Esophagus muscularis mucosa (tissue), 4 donors: Measurements from ENCODE around the gene JAKMIP1. TPM values are rescaled to one million over a fixed set of nuclear protein-coding genes. Genes with fewer than 3 reads are reported as not detected.

Source experiments
- DNase-seq: peaks from one replicate; pipeline ENCODE4 v3.0.0-alpha.2; 2017; ENCODE audit errors: extremely low spot score
- H3K27ac ChIP-seq, 4 donors: fragments of 200-600 bp; sonication (generic); replicated peaks in 1 of 4; 1 replicate in 3 of 4; 2 replicates in 1 of 4; pipeline ENCODE4 v1.5.1; 2016 to 2019; ENCODE audit warnings: mild to moderate bottlenecking in 1 of 4
- H3K27me3 ChIP-seq, 4 donors: fragments of 200-600 bp; sonication (generic); one replicate each; pipeline versions ENCODE4 v1.5.1 to v1.6.0; 2016 to 2019
- H3K36me3 ChIP-seq, 4 donors: fragments of 200-600 bp; sonication (generic); one replicate each; pipeline ENCODE4 v1.5.1; 2016 to 2019
- H3K4me1 ChIP-seq, 4 donors: fragments of 200-600 bp; sonication (generic); one replicate each; pipeline ENCODE4 v1.5.1; 2016 to 2019
- H3K4me3 ChIP-seq, 4 donors: fragments of 200-600 bp; sonication (generic); 1 replicate in 2 of 4; 2 replicates in 2 of 4; pipeline ENCODE4 v1.5.1; 2016 to 2019; ENCODE audit warnings: mild to moderate bottlenecking in 4 of 4, moderate library complexity in 1 of 4
- H3K9me3 ChIP-seq, 4 donors: fragments of 200-600 bp; sonication (generic); 1 replicate in 3 of 4; 2 replicates in 1 of 4; pipeline ENCODE4 v1.5.1; 2016 to 2019
- EP300 ChIP-seq: sonication (generic); formaldehyde crosslinking; IDR thresholded peaks from one replicate; pipeline ENCODE4 v1.6.1; 2017; ENCODE audit warnings: antibody characterized with exemption
- POLR2A ChIP-seq: fragments of 450-650 bp; IDR thresholded peaks from one replicate; pipeline ENCODE4 v1.6.1; 2017; ENCODE audit warnings: antibody characterized with exemption, moderate library complexity, mild to moderate bottlenecking, low read depth
- POLR2AphosphoS5 ChIP-seq, 2 donors: sonication (generic); formaldehyde crosslinking; IDR thresholded peaks; one replicate each; pipeline ENCODE4 v1.6.1; 2017; ENCODE audit warnings: antibody characterized with exemption in 2 of 2
- WGBS: methylation state at CpG from one replicate; pipeline ENCODE4 v1.1.5; 2018; 5-methylcytosine and 5-hydroxymethylcytosine counted together
- intact Hi-C: fragments of 100-400 bp; cut with DNase I; formaldehyde crosslinking; loops from one replicate; pipeline ENCODE4 v1.15.1; 2023
- total RNA-seq, 4 donors: library from RNA; depleted of rRNA; stranded (reverse); fragments of >200 nt; gene quantifications; one replicate each; pipeline versions ENCODE4 v1.1.0 to v1.2.1, GENCODE V29; 2016
- TF ChIP-seq, protein P1 (sequence below), 3 experiments: fragments of 200-600 bp in 2 of 3; fragments of 450-650 bp in 1 of 3; sonication (generic) in 2 of 3; IDR thresholded peaks; one replicate each; pipeline ENCODE4 v1.5.1; 2017 to 2019; ENCODE audit warnings: antibody characterized with exemption in 3 of 3, mild to moderate bottlenecking in 2 of 3, moderate library complexity in 1 of 3

The JAKMIP1 gene
- total RNA-seq, 4 donors from 2014 or later, result 0.57 to 2.8 (median 0.91) TPM

DNA sequence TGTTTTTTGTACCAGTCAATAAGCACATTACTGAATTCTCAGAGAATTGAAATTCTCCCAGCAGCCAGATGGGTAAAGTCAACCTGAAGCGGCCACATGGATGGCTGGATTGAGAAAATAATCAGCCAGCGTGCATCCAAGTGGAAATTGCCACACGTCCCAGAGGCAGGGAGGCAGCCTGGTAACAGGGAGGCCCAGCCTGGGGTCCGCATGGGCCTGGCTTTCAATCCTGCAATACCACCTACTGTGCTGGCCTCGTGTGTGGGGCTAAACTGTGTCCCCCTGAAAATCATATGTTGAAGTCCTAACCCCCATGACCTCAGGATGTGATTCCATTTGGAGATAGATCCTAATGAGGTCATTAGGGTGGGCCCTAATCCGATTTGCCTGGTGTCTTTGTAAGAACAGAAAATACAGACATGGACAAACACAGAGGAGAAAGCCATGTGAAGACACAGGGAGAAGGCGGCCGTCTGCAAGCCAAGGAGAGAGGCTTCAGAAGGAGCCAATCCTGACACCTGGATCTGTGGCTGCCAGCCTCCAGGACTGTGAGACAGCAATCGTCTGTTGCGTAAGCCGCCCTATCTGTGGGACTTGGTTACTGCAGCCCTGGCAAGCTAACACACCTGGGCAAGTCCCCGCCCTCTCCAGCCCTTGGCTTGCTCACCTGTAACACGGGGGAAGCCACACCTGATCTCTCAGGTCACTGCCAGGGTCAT is 90.3 kb downstream of the JAKMIP1 start:
- WGBS, result 71% methylated on average over 12 of the region's 13 CpGs

DNA sequence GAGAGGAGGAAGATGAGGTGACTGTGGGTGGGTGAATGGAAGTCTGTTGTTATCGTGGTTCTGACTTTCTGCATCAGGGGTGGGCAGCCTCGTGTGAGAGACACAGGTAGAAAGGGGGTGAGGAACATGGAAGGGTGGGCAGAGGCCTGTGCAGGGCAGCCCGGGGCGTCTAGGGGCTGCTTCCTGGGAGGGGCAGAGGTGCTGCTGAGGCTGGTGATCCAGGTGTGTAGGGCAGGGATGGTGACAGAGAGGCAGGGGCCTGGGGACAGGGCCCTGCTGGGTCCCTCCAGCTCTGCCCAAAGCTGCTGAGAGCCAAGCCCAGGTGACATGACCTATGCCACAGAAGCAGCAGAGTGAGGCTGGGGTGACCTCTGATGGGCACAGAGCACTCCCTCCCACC is 92.5 kb downstream of the JAKMIP1 start:
- Histone ChIP-seq H3K27ac (no peak overlapping the region), H3K27me3 (peaks cover 0 to 51% (median 4%) of the 10 kb centered on the region in 4 donors), H3K4me1 (no peaks in the 10 kb centered on the region), H3K9me3 (no peaks in the 10 kb centered on the region), H3K4me3 (no peak overlapping the region), H3K36me3 (no peaks in the 10 kb centered on the region)
- no peak for DNase-seq
- intact Hi-C loops, result no loop called here
- 62% methylated on average over 4 of the region's 4 CpGs for WGBS
- TF ChIP-seq, protein P1, sequence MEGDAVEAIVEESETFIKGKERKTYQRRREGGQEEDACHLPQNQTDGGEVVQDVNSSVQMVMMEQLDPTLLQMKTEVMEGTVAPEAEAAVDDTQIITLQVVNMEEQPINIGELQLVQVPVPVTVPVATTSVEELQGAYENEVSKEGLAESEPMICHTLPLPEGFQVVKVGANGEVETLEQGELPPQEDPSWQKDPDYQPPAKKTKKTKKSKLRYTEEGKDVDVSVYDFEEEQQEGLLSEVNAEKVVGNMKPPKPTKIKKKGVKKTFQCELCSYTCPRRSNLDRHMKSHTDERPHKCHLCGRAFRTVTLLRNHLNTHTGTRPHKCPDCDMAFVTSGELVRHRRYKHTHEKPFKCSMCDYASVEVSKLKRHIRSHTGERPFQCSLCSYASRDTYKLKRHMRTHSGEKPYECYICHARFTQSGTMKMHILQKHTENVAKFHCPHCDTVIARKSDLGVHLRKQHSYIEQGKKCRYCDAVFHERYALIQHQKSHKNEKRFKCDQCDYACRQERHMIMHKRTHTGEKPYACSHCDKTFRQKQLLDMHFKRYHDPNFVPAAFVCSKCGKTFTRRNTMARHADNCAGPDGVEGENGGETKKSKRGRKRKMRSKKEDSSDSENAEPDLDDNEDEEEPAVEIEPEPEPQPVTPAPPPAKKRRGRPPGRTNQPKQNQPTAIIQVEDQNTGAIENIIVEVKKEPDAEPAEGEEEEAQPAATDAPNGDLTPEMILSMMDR (IDR thresholded peaks at IDR 0.05), result no peak
- TF ChIP-seq POLR2A (no peak), EP300 (no peak), POLR2AphosphoS5 (IDR thresholded peaks at IDR 0.05) (no peak)

More for the DNA sequence above, 90.3 kb downstream of the JAKMIP1 start:
- Histone ChIP-seq H3K36me3 (no peaks in the 10 kb centered on the region), H3K4me1 (no peaks in the 10 kb centered on the region), H3K4me3 (no peak overlapping the region), H3K9me3 (no peaks in the 10 kb centered on the region), H3K27ac (no peak overlapping the region), H3K27me3 (peaks cover 0 to 60% (median 3%) of the 10 kb centered on the region in 4 donors)
- no peak for DNase-seq
- TF ChIP-seq EP300, result no peak
- TF ChIP-seq, protein P1 (IDR thresholded peaks at IDR 0.05), result no peak
- TF ChIP-seq POLR2A, result no peak
- no peak for TF ChIP-seq POLR2AphosphoS5 (IDR thresholded peaks at IDR 0.05)
- intact Hi-C loops, result no loop called here

DNA sequence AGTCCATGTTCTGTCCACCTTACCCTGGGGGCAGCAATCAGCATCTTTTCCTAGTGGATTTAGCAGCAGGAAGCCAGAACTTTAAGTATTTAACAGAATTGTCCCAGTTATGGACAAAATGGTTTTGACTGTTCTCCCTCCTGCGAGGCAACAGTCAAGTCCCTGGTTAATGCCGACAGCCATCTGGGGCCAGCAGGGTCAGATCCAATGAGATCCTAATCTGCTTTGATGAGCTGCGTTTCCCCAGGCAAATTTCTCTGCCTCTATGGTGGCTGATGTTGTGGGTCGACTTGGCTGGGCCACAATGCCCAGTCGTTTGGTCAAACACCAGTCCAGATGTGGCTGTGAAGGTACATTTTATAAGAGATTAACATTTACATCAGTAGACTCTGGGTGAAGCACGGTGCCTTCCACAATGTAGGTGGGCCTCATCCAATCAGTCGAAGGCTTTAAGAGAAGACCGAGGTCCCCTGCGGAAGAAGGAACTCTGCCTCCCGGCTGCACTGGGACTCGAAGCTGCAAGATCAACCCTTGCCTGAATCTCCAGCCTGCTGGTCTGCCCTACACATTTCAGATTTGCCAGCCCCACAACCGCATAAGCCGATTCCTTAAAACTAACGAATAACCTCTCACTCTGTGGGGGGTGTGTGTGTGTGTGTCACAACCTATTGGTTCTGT is 93.1 kb downstream of the JAKMIP1 start:
- TF ChIP-seq EP300 (no peak), POLR2A (no peak), POLR2AphosphoS5 (IDR thresholded peaks at IDR 0.05) (no peak)
- TF ChIP-seq, protein P1 (IDR thresholded peaks at IDR 0.05), result no peak
- H3K27me3 ChIP-seq, result peaks cover 0 to 45% (median 4%) of the 10 kb centered on the region in 4 donors
- DNase-seq, result no peak
- no peak overlapping the region for H3K27ac ChIP-seq
- WGBS, result 84% methylated on average over 14 of the region's 14 CpGs
- no peaks in the 10 kb centered on the region for H3K36me3 ChIP-seq
- peaks cover 0 to 3% (median 0%) of the 10 kb centered on the region in 4 donors for H3K9me3 ChIP-seq
- H3K4me1 ChIP-seq, result no peaks in the 10 kb centered on the region
- intact Hi-C loops, result no loop called here
- H3K4me3 ChIP-seq, result no peak overlapping the region

DNA sequence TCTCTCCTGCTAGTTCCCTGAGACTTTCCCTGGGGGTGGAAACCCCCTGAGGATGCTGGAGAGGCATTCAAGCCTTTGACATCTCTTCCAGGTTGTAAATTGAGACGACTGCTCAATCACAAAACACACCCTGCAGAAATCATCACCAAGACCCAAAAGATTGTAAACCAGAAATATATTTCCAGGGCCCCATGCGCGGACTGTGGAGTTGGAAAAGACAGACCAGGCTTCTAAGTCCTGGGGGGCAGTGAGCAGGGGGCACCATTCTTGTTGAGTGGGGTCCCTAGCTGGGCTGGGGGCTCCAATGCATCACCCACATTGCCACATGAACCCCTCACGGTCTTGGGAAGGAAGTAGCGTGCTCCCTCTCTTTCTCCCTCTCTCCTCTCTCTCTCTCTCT is 94.2 kb downstream of the JAKMIP1 start:
- intact Hi-C loops, result no loop called here
- Histone ChIP-seq H3K27ac (no peak overlapping the region), H3K27me3 (peaks cover 0 to 45% (median 4%) of the 10 kb centered on the region in 4 donors), H3K4me3 (no peak overlapping the region), H3K9me3 (peaks cover 0 to 4% (median 0%) of the 10 kb centered on the region in 4 donors), H3K36me3 (no peaks in the 10 kb centered on the region), H3K4me1 (no peaks in the 10 kb centered on the region)
- TF ChIP-seq, protein P1 (IDR thresholded peaks at IDR 0.05), result no peak
- TF ChIP-seq EP300, result no peak
- no peak for TF ChIP-seq POLR2A
- TF ChIP-seq POLR2AphosphoS5 (IDR thresholded peaks at IDR 0.05), result no peak
- 76% methylated on average over 5 of the region's 5 CpGs for WGBS
- no peak for DNase-seq
